ENCODE data around the gene ASB10.

GRCh38 chr7:151141855-151142685 lies 45.0 kb downstream of the ASB10 start:
- TF ChIP-seq CTCF (IDR thresholded peaks at IDR 0.05; ENCODE audit: low read depth, low read length, poor library complexity, severe bottlenecking): no peak
- TF ChIP-seq EZH2phosphoT487 (IDR thresholded peaks at IDR 0.05; ENCODE audit: borderline replicate concordance, low read length): no peak

Data from DOHH2 (cell line).